Measurements from ENCODE around the gene PREX1. TPM values are rescaled to one million over a fixed set of nuclear protein-coding genes. Genes with fewer than 3 reads are reported as not detected.

The PREX1 gene
- total and polyA plus RNA-seq, 2 donors (not counting 1 experiment from before 2014, with no cell fraction given), result 1.0 to 3.1 TPM

DNA sequence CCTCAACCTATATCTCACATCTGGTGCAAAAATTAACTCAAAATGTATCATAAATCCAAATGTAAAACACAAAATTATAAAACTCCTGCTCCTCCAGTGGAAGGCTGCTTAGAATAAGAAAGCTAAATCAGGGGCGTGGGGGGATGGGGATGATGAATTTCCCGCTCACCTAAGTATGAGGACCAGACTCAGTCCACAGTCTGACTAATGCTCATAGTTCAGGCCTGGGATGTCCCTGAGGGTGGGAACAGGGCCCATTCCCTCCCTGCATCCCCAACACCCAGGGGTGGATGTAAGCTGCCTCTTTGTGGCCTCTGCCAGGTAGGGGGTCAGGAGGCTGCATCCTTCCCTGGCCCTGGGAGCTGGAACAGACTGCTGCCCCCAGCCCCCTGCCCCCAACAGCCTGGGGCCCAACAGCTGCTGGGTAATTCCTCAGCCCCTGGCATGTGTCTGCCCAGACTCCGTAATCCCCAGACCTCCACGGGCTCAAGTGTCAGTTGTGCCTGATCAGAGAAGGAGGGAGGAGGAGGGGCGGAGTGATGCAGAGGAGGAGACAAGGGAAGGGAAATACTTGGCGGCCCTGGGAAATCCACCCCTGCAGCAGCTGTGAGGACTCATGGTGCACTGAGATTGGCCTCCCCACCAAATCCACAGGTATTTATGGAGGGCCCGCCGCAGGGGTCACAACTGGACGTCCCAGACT lies 224.5 kb downstream of the PREX1 start:
- no peak for TF ChIP-seq EZH2 (IDR thresholded peaks at IDR 0.05; ENCODE audit: low read length, missing control alignments)
- TF ChIP-seq, protein P1, sequence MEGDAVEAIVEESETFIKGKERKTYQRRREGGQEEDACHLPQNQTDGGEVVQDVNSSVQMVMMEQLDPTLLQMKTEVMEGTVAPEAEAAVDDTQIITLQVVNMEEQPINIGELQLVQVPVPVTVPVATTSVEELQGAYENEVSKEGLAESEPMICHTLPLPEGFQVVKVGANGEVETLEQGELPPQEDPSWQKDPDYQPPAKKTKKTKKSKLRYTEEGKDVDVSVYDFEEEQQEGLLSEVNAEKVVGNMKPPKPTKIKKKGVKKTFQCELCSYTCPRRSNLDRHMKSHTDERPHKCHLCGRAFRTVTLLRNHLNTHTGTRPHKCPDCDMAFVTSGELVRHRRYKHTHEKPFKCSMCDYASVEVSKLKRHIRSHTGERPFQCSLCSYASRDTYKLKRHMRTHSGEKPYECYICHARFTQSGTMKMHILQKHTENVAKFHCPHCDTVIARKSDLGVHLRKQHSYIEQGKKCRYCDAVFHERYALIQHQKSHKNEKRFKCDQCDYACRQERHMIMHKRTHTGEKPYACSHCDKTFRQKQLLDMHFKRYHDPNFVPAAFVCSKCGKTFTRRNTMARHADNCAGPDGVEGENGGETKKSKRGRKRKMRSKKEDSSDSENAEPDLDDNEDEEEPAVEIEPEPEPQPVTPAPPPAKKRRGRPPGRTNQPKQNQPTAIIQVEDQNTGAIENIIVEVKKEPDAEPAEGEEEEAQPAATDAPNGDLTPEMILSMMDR (conservative IDR thresholded peaks at IDR 0.05 in 1 of 2, IDR thresholded peaks at IDR 0.05 in 1 of 2; ENCODE audit: low read depth in 1 of 2, low read length in 2 of 2), result no peak
- Histone ChIP-seq H3K4me1 (ENCODE audit: control insufficient read depth, extremely low read depth, insufficient read depth, low read length) (no peaks in the 10 kb centered on the region), H3K36me3 (ENCODE audit: control insufficient read depth, insufficient read depth, low read length) (no peaks in the 10 kb centered on the region), H3K9me3 (ENCODE audit: control insufficient read depth, insufficient read depth, low read depth, low read length) (no peaks in the 10 kb centered on the region), H3K27ac (ENCODE audit: insufficient read depth, low read length) (no peak overlapping the region), H3K27me3 (ENCODE audit: control insufficient read depth, insufficient read depth, low read length) (no peaks in the 10 kb centered on the region), H3K79me2 (ENCODE audit: control insufficient read depth, insufficient read depth, low read length) (no peaks in the 10 kb centered on the region), H2AFZ (ENCODE audit: low read length) (no peak overlapping the region), H3K9ac (ENCODE audit: insufficient read depth, low read length) (no peak overlapping the region), H4K20me1 (ENCODE audit: control insufficient read depth, extremely low read depth, insufficient read depth, low read length) (no peaks in the 10 kb centered on the region), H3K4me3 (replicated peaks in 1 of 4; ENCODE audit: control extremely low read depth in 1 of 4, insufficient read depth in 1 of 4, low read depth in 3 of 4, low read length in 4 of 4) (no peak overlapping the region), H3K4me2 (ENCODE audit: extremely low read depth, insufficient read depth, low read length) (no peak overlapping the region)
- DNase-seq (ENCODE audit: low read depth in 2 of 2), result no peak

DNA sequence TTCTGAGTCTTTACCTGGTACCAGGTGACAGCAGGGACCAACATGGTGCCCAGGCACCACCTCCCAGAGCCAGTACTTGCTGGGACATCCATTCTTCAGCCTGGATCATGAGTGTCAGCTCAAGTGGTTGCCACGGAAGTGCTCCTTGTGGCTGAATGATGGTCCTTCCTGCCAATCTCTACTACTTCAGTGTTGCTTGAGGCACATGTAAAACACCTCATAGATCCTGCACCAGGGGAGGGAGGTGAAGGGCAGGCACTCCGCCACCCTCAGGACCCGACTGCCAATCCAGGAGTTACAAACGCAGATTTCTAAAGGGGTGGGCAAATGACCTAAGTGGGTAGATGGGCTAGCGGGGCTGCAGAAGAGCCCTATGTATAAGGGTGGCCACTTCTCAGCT lies 226.0 kb downstream of the PREX1 start:
- Histone ChIP-seq H3K79me2 (ENCODE audit: control insufficient read depth, insufficient read depth, low read length) (no peaks in the 10 kb centered on the region), H3K9me3 (ENCODE audit: control insufficient read depth, insufficient read depth, low read depth, low read length) (no peaks in the 10 kb centered on the region), H3K4me1 (ENCODE audit: control insufficient read depth, extremely low read depth, insufficient read depth, low read length) (no peaks in the 10 kb centered on the region), H3K4me2 (ENCODE audit: extremely low read depth, insufficient read depth, low read length) (no peak overlapping the region), H3K4me3 (replicated peaks in 1 of 4; ENCODE audit: control extremely low read depth in 1 of 4, insufficient read depth in 1 of 4, low read depth in 3 of 4, low read length in 4 of 4) (no peak overlapping the region), H3K36me3 (ENCODE audit: control insufficient read depth, insufficient read depth, low read length) (no peaks in the 10 kb centered on the region), H3K9ac (ENCODE audit: insufficient read depth, low read length) (no peak overlapping the region), H3K27ac (ENCODE audit: insufficient read depth, low read length) (no peak overlapping the region), H4K20me1 (ENCODE audit: control insufficient read depth, extremely low read depth, insufficient read depth, low read length) (no peaks in the 10 kb centered on the region), H3K27me3 (ENCODE audit: control insufficient read depth, insufficient read depth, low read length) (no peaks in the 10 kb centered on the region), H2AFZ (ENCODE audit: low read length) (no peak overlapping the region)
- TF ChIP-seq, protein P1 (conservative IDR thresholded peaks at IDR 0.05 in 1 of 2, IDR thresholded peaks at IDR 0.05 in 1 of 2; ENCODE audit: low read depth in 1 of 2, low read length in 2 of 2), result no peak
- TF ChIP-seq EZH2 (IDR thresholded peaks at IDR 0.05; ENCODE audit: low read length, missing control alignments), result no peak
- DNase-seq (ENCODE audit: low read depth in 2 of 2), result no peak

DNA sequence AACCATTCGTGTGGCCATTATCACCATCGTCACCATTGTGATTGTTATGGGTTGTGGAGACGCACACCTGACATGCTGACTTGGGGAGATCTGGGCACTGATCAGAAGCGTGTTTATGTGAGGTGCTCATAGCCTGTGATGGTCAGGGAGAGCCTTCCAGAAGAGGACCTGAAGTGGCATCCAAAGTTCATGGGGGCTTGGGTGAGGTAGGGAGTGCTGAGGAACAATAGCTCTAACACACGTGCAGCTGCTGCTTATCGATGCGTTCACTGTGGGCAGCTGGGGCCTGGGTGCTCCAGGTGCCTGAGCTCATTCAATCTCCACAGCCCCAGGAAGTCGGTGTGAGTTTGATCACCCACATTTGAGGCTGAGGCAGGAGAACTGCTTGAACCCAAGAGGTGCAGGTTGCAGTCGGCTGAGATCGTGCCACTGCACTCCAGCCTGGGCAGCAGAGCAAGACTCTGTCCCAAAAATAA lies 227.3 kb downstream of the PREX1 start:
- no peak for DNase-seq (ENCODE audit: low read depth in 2 of 2)
- Histone ChIP-seq H3K79me2 (ENCODE audit: control insufficient read depth, insufficient read depth, low read length) (no peaks in the 10 kb centered on the region), H3K4me3 (replicated peaks in 1 of 4; ENCODE audit: control extremely low read depth in 1 of 4, insufficient read depth in 1 of 4, low read depth in 3 of 4, low read length in 4 of 4) (no peak overlapping the region), H3K27ac (ENCODE audit: insufficient read depth, low read length) (no peak overlapping the region), H3K27me3 (ENCODE audit: control insufficient read depth, insufficient read depth, low read length) (no peaks in the 10 kb centered on the region), H3K9ac (ENCODE audit: insufficient read depth, low read length) (no peak overlapping the region), H3K4me1 (ENCODE audit: control insufficient read depth, extremely low read depth, insufficient read depth, low read length) (no peaks in the 10 kb centered on the region), H2AFZ (ENCODE audit: low read length) (no peak overlapping the region), H4K20me1 (ENCODE audit: control insufficient read depth, extremely low read depth, insufficient read depth, low read length) (no peaks in the 10 kb centered on the region), H3K4me2 (ENCODE audit: extremely low read depth, insufficient read depth, low read length) (no peak overlapping the region), H3K9me3 (ENCODE audit: control insufficient read depth, insufficient read depth, low read depth, low read length) (no peaks in the 10 kb centered on the region), H3K36me3 (ENCODE audit: control insufficient read depth, insufficient read depth, low read length) (no peaks in the 10 kb centered on the region)
- TF ChIP-seq, protein P1 (conservative IDR thresholded peaks at IDR 0.05 in 1 of 2, IDR thresholded peaks at IDR 0.05 in 1 of 2; ENCODE audit: low read depth in 1 of 2, low read length in 2 of 2), result no peak
- TF ChIP-seq EZH2 (IDR thresholded peaks at IDR 0.05; ENCODE audit: low read length, missing control alignments), result no peak

All from fibroblast of lung (primary cell).